Stimulated activated naive CD8-positive, alpha-beta T cell treated with anti-CD3 and anti-CD28 coated beads, Interleukin-15, amount 100 ng/mL, for 72 hours (primary cell): ENCODE results near the gene CBLC.

Experiments used
- ATAC-seq: fragments of 150-1000 bp; cut with Tn5 transposase; 2 replicates; pipeline ENCODE4 v1.10.0; 2021; ENCODE audit warnings: mild to moderate bottlenecking, moderate library complexity
- DNase-seq, 2 donors: peaks; one replicate each; pipeline ENCODE4 v3.0.0; 2021 to 2022
- H3K27ac Mint-ChIP-seq, 2 donors: one replicate each; pipeline ENCODE4 v1.8.0; 2022; ENCODE audit warnings: mild to moderate bottlenecking in 2 of 2, mixed read lengths in 2 of 2, moderate library complexity in 2 of 2
- H3K27me3 Mint-ChIP-seq: one replicate; pipeline ENCODE4 v1.8.0; 2022; ENCODE audit warnings: mixed read lengths
- H3K4me1 Mint-ChIP-seq: one replicate; pipeline ENCODE4 v1.8.0; 2022; ENCODE audit warnings: mild to moderate bottlenecking, mixed read lengths
- H3K4me3 Mint-ChIP-seq, 2 donors: one replicate each; pipeline ENCODE4 v1.8.0; 2022; ENCODE audit warnings: mild to moderate bottlenecking in 2 of 2, mixed read lengths in 2 of 2, moderate library complexity in 1 of 2
- H3K9me3 Mint-ChIP-seq, 2 donors: one replicate each; pipeline ENCODE4 v1.8.0; 2022; ENCODE audit warnings: mixed read lengths in 2 of 2

CBLC gene

DNA sequence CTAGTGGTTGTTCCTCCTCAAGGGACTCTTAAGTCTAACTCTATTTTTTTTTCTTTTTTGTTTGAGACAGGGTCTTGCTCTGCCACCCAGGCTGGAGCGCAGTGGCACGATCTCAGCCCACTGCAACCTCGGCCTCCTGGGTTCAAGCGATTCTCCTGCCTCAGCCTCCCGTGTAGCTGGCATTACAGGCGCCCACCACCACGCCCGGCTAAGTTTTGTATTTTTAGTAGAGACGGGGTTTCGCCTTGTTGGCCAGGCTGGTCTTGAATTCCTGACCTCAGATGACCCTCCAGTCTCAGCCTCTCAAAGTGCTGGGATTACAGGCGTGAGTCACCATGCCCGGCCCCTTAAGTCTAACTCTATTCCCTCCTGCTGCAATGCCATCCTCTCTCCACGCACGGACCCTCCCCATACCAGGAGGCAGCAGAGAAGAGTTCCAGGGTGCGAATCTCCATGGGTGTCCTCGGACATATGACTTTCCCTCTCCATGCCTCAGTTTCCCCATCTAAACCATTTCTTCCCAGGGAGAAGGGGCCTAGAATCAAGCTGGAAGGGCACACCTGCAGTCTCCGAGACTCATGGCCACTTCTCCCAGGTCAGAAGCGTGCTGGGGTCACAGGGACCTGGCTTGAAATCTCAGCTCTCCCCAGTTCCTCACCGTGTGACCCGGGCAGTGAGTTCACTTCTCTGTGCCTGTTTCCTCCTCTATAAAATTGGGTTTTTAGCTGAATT, 35.2 kb upstream of the CBLC start:
- no peak for ATAC-seq
- Mint-ChIP-seq H3K27me3 (peaks cover 11% of the 10 kb centered on the region), H3K9me3 (no peaks in the 10 kb centered on the region), H3K27ac (peak overlapping the region in 1 of 2 donors; percentile 78), H3K4me3 (no peak overlapping the region), H3K4me1 (peaks cover 62% of the 10 kb centered on the region)
- no peak for DNase-seq

DNA sequence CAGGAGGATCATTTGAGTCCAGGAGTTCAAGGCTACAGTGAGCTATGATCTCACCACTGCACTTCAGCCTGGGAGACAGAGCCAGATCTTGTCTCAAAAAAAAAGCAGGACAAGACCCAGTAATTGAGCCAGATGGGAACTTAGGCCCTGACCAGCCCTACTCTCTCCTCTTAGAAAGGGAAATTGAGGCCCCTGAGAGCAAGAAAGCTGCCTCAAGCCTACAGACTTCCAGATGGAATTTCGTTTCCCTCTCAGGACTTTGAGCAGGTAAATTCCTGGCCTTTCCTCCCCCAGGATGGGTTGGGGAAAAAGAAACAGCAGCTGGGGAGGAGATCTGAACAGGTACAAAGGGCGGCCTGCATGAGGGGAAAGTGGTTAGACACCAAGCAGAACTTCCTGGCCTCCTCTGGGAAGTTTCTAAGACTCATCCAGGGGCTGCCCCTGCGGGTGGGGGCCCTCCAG, 32.8 kb upstream of the CBLC start:
- Mint-ChIP-seq H3K27ac (no peak overlapping the region), H3K4me3 (no peak overlapping the region), H3K9me3 (no peaks in the 10 kb centered on the region), H3K4me1 (peaks cover 62% of the 10 kb centered on the region), H3K27me3 (peaks cover 11% of the 10 kb centered on the region)
- no peak for DNase-seq
- ATAC-seq, result no peak

DNA sequence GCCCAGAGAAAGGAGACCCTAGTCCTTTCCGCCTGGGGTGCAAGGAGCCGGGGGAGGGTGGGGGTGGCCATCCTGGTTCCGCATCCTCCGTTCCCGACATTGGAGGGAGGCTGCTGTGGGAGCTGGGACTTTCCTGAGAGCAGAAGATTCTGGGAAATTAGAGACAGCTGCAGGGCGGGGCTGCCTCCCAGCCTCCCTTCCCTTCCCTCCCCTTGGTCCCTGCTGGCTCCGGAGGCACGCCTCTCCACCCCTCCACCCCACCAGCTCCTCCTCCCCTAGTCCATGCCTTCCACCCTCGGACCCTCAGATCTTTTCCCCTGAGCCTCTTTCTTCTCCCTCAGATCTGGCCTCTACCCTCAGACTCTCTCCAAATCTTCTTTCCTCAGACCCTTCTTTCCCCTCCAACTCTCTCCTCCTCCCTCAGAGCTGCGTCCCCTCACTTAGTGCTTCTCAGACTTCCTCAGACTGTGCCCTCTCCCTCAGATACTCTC, 32.3 kb upstream of the CBLC start:
- Mint-ChIP-seq H3K27me3 (peaks cover 11% of the 10 kb centered on the region), H3K4me3 (no peak overlapping the region), H3K27ac (no peak overlapping the region), H3K9me3 (no peaks in the 10 kb centered on the region), H3K4me1 (peaks cover 63% of the 10 kb centered on the region)
- ATAC-seq (no peak), DNase-seq (no peak)

DNA sequence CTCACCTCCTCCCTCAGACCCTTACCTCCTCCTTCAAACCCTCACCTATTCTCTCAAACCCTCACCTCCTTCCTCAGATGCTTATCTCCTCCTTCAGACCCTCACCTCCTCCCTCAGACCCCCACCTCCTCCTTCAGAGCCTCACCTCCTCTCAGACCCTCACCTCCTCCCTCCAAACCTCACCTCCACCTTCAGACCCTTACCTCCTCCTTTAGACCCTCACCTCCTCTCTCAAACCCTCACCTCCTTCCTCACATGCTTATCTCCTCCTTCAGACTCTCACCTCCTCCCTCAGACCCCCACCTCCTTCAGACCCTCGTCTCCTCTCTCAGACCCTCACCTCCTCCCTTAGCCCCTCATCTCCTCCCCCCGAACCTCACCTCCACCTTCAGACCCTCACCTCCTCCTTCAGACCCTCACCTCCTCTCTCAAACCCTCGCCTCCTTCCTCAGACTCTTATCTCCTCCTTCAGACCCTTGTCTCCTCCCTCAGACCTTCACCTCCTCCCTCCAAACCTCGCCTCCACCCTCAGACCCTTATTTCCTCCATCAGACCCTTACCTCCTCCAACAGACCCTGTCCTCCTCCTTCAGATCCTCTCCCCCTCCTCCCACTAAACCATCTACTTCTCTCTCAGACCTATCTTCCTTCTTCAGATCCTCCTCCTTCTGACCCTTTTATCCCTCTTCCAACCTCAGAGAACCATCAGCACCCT, 31.6 kb upstream of the CBLC start:
- Mint-ChIP-seq H3K9me3 (no peaks in the 10 kb centered on the region), H3K4me3 (peak overlapping the region; percentile 1 to 2), H3K4me1 (peaks cover 67% of the 10 kb centered on the region), H3K27me3 (peaks cover 11% of the 10 kb centered on the region), H3K27ac (peak overlapping the region in 1 of 2 donors; percentile 83)
- DNase-seq (no peak), ATAC-seq (no peak)

DNA sequence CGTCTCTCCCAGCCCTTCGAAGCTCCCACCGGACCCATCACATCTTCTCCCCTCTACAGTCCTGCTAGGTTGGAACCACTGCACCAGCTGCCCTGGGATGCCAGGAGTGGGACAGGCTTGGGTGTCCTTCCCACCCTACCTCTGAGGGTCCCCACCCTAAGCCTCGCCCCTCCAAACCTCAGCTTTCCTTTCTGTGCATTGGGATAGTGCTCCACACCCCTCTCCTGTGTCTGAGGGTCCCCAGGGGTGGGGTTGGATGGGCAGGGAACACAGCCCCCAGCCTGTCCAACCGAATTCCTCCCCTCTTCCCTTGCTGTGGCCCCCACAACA, 31.1 kb upstream of the CBLC start:
- Mint-ChIP-seq H3K27ac (peak overlapping the region; percentile 45 to 83), H3K27me3 (peaks cover 11% of the 10 kb centered on the region), H3K4me1 (peaks cover 70% of the 10 kb centered on the region), H3K4me3 (peak overlapping the region; percentile 80 to 93), H3K9me3 (no peaks in the 10 kb centered on the region)
- ATAC-seq, result no peak
- no peak for DNase-seq

DNA sequence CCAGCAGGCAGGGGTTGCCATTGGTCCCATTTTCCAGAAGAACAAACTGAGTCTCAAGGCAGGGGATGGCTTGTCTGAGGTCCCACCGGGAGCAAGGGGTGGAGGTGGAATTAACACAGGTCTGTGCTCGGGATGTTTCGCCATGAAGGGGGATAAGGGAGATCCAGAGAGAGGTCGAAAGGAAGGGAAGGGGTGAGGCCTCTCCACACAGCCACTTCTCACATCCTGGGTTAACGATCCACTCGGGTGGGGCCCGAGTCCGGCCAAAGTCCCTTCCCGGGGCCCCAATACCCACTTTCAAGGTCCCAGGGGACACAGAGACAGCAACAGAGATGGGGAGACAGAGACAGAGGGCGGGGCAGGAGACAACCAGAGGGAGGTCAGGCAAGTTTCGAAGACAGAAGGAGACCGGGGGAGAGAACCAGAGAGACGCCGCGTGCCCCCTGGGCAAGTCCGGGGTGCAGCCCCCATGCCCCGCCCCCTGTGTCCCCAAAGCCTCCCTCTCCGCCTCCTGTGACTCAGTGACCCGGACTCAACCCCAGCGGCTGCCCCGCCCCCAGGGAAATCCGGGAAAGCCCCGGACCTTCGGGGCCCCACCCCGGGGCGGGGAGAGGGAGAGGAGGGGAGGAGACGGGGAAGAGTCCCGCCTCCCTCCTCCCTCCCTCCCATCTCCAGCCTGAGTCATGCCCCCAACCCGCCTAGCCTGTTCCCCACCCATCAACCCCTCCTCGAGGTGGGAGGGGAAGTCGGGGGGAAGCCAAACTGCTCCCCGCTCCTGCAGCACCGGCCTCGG, 30.5 kb upstream of the CBLC start:
- peaks cover 11% of the 10 kb centered on the region for H3K27me3 Mint-ChIP-seq
- peak overlapping the region; percentile 86 to 93 for H3K27ac Mint-ChIP-seq
- ATAC-seq (peak; percentile 75), DNase-seq (peak; percentile 81 to 92)
- H3K4me3 Mint-ChIP-seq, result peak overlapping the region; percentile 80 to 93
- H3K4me1 Mint-ChIP-seq, result peaks cover 70% of the 10 kb centered on the region
- no peaks in the 10 kb centered on the region for H3K9me3 Mint-ChIP-seq

DNA sequence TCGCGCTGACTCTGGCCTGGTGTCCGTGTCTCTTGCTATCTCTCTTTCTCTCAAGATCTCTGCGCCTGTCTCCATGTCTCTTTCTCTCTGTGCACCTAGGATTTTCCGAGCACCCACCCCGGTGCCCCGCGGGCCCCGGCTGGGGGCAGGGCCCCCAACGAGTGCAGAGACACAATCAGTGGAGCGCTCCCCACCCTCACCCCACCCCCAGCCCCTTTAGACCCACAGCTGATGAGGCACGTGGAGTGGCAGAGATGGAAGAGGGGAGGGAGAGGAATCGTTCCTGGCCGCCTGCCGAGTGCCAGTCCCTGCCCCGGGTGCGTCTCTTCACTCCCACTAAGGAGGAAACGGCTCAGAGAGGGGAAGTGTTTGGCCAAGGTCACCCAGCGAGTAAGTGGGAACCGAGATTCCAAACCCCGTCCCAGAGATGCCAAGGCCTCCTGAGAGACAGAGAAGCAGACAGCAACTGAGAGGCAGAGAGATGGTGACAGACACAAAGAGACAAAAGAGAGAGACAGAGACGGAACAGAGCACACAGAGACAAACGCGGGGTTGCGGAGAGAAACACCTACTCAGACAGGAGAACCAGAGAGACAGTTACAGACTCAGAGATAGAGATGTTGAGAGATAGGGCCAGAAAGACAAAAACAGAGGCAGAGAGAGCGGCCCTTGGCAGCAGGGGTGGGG, 29.8 kb upstream of the CBLC start:
- Mint-ChIP-seq H3K27me3 (peaks cover 11% of the 10 kb centered on the region), H3K9me3 (no peaks in the 10 kb centered on the region), H3K4me3 (peak overlapping the region; percentile 80 to 93), H3K27ac (peak overlapping the region; percentile 86 to 93), H3K4me1 (peaks cover 70% of the 10 kb centered on the region)
- DNase-seq (no peak), ATAC-seq (peak; percentile 65)

DNA sequence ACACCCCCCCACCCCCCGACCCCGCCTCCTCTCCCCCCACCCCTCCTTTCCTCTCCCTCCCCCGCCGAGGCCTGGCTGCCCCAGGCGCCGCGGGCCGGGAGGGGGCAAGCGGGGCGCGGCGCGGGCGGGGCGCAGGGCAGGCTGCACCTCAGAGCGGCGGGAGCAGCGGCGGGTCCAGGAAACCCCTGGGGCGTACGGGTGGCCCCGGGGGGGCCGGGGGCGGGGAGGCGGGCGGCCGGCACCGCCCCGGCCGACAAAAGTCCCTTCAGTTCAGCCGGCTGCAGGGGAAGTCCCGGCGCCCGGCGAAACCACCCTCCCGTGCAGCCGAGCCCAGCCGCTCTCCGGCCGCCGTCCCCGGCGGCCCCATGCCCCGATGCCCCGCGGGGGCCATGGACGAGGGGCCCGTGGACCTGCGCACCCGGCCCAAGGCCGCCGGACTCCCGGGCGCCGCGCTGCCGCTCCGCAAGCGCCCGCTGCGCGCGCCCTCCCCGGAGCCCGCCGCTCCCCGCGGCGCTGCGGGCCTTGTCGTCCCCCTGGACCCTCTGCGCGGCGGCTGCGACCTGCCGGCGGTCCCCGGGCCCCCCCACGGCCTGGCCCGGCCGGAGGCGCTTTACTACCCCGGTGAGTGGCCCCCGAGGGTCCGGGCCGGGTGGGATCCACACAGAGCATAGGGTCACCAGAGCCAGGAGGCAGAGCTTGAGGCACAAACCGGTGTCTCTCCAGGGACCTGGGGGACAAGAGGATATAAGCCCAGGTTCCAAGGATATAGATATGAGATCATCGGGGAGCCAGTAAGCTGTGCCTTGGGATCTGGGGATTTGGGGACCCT, 29.1 kb upstream of the CBLC start, which contains the start of gene BCL3:
Gene BCL3, plus strand, starts transcription at position 283 of the 829 bp plus-strand sequence. Its CDS starts 83 bp downstream, at position 366.
- H3K9me3 Mint-ChIP-seq, result no peaks in the 10 kb centered on the region

DNA sequence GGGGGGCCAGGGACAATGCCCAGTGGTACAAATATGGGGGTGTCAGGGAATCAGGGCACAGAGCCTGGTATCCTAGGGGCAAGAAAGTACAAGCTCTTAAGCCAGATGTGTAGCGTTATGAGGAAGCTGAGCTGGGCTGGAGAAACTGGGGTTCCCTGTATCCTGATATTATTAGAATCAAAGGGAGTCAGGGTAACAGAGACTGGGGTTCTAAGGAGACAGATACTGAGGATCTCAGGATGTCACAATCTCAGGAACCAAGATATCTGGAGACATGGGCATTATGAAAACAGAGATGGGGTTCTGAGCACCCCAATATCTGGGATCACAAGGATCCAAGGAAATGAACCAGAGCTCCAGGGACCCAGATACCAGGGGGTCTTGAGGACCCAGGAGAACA, 28.4 kb upstream of the CBLC start:
- H3K27me3 Mint-ChIP-seq, result peaks cover 11% of the 10 kb centered on the region
- no peak for ATAC-seq
- peak overlapping the region; percentile 97 to 98 for H3K4me3 Mint-ChIP-seq
- no peak for DNase-seq
- no peaks in the 10 kb centered on the region for H3K9me3 Mint-ChIP-seq
- peak overlapping the region; percentile 89 to 93 for H3K27ac Mint-ChIP-seq
- H3K4me1 Mint-ChIP-seq, result peaks cover 76% of the 10 kb centered on the region

More for the DNA sequence above, 29.1 kb upstream of the CBLC start, which contains the start of gene BCL3:
- peak within 1 kb of the TSS; percentile 97 to 98 for H3K4me3 Mint-ChIP-seq
- DNase-seq (peak; percentile 76 to 87), ATAC-seq (peak; percentile 68)
- peaks cover 76% of the 10 kb centered on the region for H3K4me1 Mint-ChIP-seq
- peak within 1 kb of the TSS; percentile 93 for H3K27ac Mint-ChIP-seq
- H3K27me3 Mint-ChIP-seq, result peaks cover 11% of the 10 kb centered on the region

DNA sequence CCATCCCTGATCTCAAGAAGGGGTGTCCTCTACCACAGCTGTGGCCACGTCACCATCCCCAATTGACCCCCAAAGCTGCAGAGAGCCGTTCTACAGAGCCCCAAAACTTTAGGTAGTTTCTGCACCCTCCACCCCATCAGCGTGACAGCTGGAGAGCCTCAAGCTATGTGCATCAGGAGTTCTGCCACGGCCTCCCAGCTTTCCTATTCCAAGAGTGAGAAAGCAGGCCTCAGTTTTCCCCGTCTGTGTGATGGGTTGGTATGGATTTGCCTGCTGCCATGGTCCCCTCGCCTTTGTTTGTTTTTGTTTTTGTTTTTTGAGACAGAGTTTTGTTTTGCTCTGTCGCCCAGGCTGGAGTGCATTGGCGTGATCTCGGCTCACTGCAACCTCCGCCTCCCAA, 27.7 kb upstream of the CBLC start:
- peaks cover 11% of the 10 kb centered on the region for H3K27me3 Mint-ChIP-seq
- peak overlapping the region; percentile 50 to 89 for H3K27ac Mint-ChIP-seq
- no peaks in the 10 kb centered on the region for H3K9me3 Mint-ChIP-seq
- peak overlapping the region; percentile 97 to 98 for H3K4me3 Mint-ChIP-seq
- ATAC-seq (no peak), DNase-seq (no peak)
- peaks cover 80% of the 10 kb centered on the region for H3K4me1 Mint-ChIP-seq

DNA sequence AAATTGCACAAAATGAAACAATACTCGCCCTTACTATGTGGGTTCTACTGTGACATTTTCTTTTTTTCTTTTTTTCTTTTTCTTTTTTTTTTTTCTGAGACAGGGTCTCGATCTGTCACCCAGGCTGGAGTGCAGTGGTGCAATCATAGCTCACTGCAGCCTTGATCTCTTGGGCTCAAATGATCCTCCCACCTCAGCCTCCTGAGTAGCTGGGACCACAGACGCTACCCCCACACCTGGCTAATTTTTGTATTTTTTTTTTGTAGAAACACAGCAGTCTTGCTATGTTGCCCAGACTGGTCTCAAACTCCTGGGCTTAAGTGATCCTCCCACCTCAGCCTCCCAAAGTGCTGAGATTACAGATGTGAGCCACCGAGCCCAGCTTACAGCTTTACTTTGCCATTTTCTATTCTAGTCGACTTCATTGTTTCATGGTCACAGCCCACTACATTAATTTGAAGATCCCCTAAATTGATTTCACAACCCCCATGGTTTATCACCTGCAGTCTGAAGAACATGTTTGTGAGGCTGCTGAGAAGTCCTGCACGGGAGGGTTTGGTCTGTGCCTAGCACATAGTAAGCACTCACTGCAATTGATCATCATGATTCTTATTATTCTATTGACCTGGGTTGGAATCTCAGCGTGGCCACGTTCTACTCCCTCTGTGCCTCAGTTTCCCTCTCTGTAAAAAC, 25.4 kb upstream of the CBLC start:
- no peak for DNase-seq
- Mint-ChIP-seq H3K27me3 (no peaks in the 10 kb centered on the region), H3K4me3 (peak overlapping the region; percentile 94 to 98), H3K4me1 (peaks cover 76% of the 10 kb centered on the region), H3K9me3 (no peaks in the 10 kb centered on the region), H3K27ac (peak overlapping the region; percentile 31 to 97)
- ATAC-seq, result no peak

DNA sequence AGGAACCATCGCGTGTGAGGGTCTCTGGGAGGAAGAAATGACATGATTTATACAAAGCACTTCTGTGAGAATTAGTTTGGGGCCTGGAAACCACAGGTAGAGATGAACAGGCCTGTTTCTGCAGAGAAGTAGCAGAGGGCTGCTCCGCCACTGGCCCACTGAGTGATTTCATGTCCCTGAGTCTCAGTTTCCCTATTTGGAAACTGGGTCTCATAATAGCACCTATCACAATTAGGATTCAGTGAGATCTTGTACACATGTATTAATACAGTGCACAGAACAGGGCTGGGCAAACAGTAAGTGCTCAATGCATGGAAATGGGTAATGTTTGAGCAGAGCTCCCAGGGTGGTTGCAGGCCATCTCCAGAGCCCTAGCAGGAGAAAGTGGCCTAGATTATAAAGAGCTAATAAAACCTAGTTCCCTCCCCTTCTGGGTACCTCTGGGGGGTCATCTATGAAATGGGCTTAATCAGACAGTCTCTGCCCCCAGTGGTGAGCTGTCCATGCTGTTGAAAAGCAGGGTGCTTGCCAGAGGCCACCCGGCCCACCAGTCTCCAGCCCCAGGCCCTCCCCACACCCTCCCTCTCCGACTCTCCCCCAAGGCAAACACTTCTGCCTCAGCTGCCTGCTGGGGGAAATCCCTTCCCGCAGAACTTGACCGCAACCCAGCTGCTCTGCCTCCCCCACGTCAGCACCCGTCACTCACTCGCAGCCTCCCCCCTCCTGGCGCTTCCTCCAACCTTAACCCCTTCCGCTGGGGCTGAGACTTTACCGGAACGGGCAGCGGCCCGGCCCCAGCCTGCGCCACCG, 24.7 kb upstream of the CBLC start:
- peaks cover 71% of the 10 kb centered on the region for H3K4me1 Mint-ChIP-seq
- H3K9me3 Mint-ChIP-seq, result no peaks in the 10 kb centered on the region
- no peaks in the 10 kb centered on the region for H3K27me3 Mint-ChIP-seq
- ATAC-seq (peak; percentile 88), DNase-seq (peak; percentile 93 to 99)
- peak overlapping the region; percentile 97 to 98 for H3K27ac Mint-ChIP-seq
- H3K4me3 Mint-ChIP-seq, result peak overlapping the region; percentile 94 to 98

DNA sequence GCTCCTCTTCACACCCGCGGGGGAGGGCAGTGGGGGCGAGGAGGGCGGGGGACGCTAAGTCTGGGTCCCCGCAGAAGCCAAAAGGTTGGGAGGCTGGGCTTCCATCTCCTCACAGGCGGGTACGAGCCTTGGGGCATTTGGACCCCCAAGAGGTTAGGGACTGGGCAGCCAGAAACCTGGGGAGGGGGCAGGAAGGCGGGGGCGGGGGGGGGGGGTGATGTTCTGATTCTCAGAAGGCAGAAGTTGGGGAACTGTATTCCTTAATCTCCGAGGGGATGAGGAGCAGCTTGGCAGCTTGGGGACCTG, 24.1 kb upstream of the CBLC start:
- peaks cover 77% of the 10 kb centered on the region for H3K4me1 Mint-ChIP-seq

More for the DNA sequence above, 24.1 kb upstream of the CBLC start:
- ATAC-seq (no peak), DNase-seq (no peak)
- Mint-ChIP-seq H3K4me3 (peak overlapping the region; percentile 94 to 98), H3K27ac (peak overlapping the region; percentile 96 to 98), H3K27me3 (no peaks in the 10 kb centered on the region), H3K9me3 (no peaks in the 10 kb centered on the region)
